Measurements from ENCODE around the gene ADCYAP1R1. TPM values are rescaled to one million over a fixed set of nuclear protein-coding genes. Genes with fewer than 3 reads are reported as not detected.

The ADCYAP1R1 gene
- total RNA-seq, 1 experiment from 2014 or later: 0.12 TPM

GRCh38 chr7:31003097-31003496, 49.0 kb upstream of the ADCYAP1R1 start (continued):
- TF ChIP-seq RAD21 (IDR thresholded peaks at IDR 0.05; ENCODE audit: low read depth): no peak
- TF ChIP-seq ZBTB33 (IDR thresholded peaks at IDR 0.05; ENCODE audit: extremely low read depth, insufficient replicate concordance, low read length): no peak
- TF ChIP-seq SIN3A (IDR thresholded peaks at IDR 0.05; ENCODE audit: low read depth): no peak
- no peak for TF ChIP-seq SRF (IDR thresholded peaks at IDR 0.05; ENCODE audit: low read depth)
- no peak for TF ChIP-seq SP1 (IDR thresholded peaks at IDR 0.05; ENCODE audit: low read depth)
- no peak for TF ChIP-seq EZH2 (IDR thresholded peaks at IDR 0.05)
- TF ChIP-seq FOSL1 (IDR thresholded peaks at IDR 0.05; ENCODE audit: low read depth): no peak
- no peak for TF ChIP-seq ZNF274 (IDR thresholded peaks at IDR 0.05; ENCODE audit: low read depth, low read length)

DNA sequence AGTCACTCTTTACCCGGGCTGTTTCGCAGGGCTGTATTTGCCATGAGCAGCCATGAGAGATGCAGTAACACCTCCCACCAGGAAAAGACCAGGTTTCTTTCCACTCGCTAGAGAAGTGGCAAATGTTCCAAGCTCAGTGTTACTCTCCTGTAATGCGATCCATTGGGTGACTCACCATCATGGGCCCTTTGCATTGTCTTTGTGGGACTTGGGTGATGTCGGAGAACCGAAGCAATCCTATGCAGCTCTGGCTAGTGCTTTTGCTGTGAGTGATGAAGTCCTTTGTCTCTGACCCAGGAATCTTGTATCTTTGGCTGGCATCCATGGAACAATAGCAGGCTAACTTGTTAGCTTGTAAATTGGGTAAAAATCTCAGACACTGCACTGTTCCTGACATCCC, 48.4 kb upstream of the ADCYAP1R1 start:
- Histone ChIP-seq H3K36me3 (ENCODE audit: control insufficient read depth in 1 of 2, insufficient read depth in 2 of 2, low read length in 2 of 2) (no peaks in the 10 kb centered on the region), H3K9me2 (ENCODE audit: insufficient read depth) (no peaks in the 10 kb centered on the region), H4K20me1 (ENCODE audit: insufficient read depth) (no peaks in the 10 kb centered on the region), H3K79me2 (ENCODE audit: insufficient read depth, low read length) (no peaks in the 10 kb centered on the region), H3K4me1 (ENCODE audit: control insufficient read depth in 1 of 2, insufficient read depth in 2 of 2, low read length in 2 of 2) (no peaks in the 10 kb centered on the region), H3K4me3 (replicated peaks in 1 of 2; ENCODE audit: low read depth in 1 of 2, low read length in 2 of 2) (no peak overlapping the region), H3K4me2 (ENCODE audit: low read length) (no peak overlapping the region), H3K9ac (ENCODE audit: low read length) (no peak overlapping the region), H3K27me3 (ENCODE audit: insufficient read depth, low read length) (peaks cover 29% of the 10 kb centered on the region), H3K27ac (ENCODE audit: low read depth, low read length) (no peak overlapping the region), H2AFZ (ENCODE audit: low read depth, low read length, poor library complexity, severe bottlenecking) (no peak overlapping the region), H3K9me3 (ENCODE audit: control insufficient read depth in 1 of 2, insufficient read depth in 1 of 2, low read depth in 1 of 2, low read length in 2 of 2) (no peaks in the 10 kb centered on the region)
- ChIA-PET CTCF (no interaction called here), RAD21 (ENCODE audit: low non-redundant PET in 1 of 2, low total read pairs in 2 of 2, uncharacterized antibody in 2 of 2, unreplicated experiment in 2 of 2) (no interaction called here), POLR2A (no interaction called here)
- DNase-seq (ENCODE audit: low read depth, low spot score) (no peak), ATAC-seq (no peak)
- intact Hi-C loops (cut with micrococcal nuclease): loop anchor here (10.0 kb wide), 1 partner anchor 91 kb away; no protein-coding TSS in a partner anchor
- no TSS peak for BruUV-seq (replicated peaks)
- no peak for TF ChIP-seq SIN3A (IDR thresholded peaks at IDR 0.05; ENCODE audit: low read depth)
- no peak for TF ChIP-seq RAD21 (IDR thresholded peaks at IDR 0.05; ENCODE audit: low read depth)
- no peak for TF ChIP-seq EZH2phosphoT487 (IDR thresholded peaks at IDR 0.05; ENCODE audit: borderline replicate concordance)
- no peak for TF ChIP-seq JUND (IDR thresholded peaks at IDR 0.05)
- no peak for TF ChIP-seq EZH2 (IDR thresholded peaks at IDR 0.05)
- no peak for TF ChIP-seq EGR1 (IDR thresholded peaks at IDR 0.05; ENCODE audit: low read depth)
- no peak for TF ChIP-seq SRF (IDR thresholded peaks at IDR 0.05; ENCODE audit: low read depth)
- no peak for TF ChIP-seq ELF1 (IDR thresholded peaks at IDR 0.05; ENCODE audit: borderline replicate concordance, low read depth)
- no peak for TF ChIP-seq POLR2AphosphoS5 (IDR thresholded peaks at IDR 0.05; ENCODE audit: low read depth, low read length)

Measured in HCT116 (cell line).